HL-60 (cell line): Measurements from ENCODE around the gene FAM219A.

Experiments
- CTCF ChIP-seq: IDR thresholded peaks from one replicate; pipeline ENCODE4 v1.5.1; 2011; ENCODE audit warnings: low read length, control low read depth, inconsistent platforms; ENCODE audit not compliant: insufficient read depth
- POLR2AphosphoS5 ChIP-seq: IDR thresholded peaks from 2 replicates; pipeline ENCODE4 v1.6.1; 2012; ENCODE audit warnings: low read depth

- TF ChIP-seq POLR2AphosphoS5 = no peak
- no peak for TF ChIP-seq CTCF
Observed at GRCh38 chr9:34417734-34418133, 40.6 kb downstream of the FAM219A start.
